Measurements from ENCODE around the gene GPC1.

Gene GPC1

DNA sequence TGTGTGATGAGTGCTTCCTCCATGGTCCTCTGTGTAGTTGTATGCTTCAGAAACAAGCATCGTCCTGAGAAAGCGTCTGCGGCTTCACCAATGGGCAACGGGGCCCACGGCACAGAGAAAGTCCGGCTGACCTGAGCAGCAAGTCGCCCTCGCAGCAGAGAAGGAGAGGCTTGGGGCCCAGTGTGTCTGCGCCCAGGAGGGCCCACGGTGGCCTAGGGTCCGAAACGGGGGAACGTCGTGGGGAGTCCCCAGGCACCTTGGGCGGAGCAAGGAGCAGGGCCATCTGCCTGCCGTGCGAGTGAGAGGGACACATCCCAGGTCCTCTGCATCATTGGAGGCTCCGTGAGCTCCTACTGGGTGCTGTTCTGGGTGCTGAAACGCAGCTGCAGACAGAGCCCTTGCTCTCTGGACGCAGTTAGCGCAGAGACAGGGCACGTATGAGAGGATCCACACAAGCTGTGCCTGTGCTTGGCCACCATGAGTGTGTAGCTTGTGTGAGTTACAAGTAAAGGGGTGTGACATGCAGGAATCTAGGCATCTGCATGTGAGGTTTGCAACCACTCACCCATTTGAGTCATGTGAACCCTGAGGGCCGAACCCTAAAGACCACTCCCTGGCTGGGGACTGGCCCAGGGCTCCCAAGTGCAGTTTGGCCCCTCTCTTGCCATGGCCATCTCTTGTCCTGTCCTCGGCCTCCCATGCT is 10.6 kb downstream of the GPC1 start:
- DNase-seq, result no peak

DNA sequence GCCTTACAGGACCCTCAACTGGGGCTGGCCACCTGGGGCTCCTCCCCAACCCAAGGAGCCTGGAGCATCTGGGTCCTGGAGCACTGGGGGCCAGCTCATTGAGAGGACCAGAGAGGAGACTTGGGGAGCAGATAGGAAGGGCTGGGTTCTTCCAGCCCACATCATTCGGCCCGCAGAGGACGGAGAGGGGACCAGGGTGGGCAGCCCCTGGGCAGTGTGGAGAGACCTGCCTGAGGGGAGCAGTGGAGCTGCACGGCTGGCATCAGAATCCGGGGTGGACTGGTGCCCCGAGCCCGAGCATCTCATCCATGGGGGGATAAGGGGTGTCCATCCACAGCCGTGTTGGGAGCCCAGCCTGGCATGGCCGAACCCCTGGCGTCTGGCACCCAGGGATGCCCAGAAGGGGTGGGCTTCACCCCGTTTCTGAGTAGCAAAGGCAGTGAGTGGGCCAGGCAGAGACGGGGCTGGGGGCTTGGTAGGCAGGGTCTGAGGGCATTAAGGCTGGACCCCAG is 11.3 kb downstream of the GPC1 start:
- no peak for DNase-seq

DNA sequence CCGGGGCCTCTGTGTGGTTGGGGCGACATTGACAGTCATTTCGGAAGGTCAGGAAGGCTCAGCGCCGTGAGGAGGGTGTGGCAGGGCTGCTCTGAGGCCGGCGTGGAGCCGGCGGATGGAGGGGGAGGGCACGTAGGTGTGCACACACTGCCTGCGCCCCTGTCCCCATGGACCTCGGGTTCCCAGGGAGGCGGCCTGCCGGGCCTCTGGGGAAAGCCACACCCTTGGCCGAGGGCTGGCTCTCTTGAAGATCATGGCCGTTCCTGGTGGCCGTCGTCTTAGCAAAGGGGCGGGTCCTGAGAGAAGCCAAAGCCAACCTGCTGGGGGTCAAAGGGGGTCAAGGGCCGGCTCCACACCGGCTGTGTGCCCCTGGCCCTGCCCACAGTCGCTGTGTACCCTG is 11.9 kb downstream of the GPC1 start:
- no peak for DNase-seq

DNA sequence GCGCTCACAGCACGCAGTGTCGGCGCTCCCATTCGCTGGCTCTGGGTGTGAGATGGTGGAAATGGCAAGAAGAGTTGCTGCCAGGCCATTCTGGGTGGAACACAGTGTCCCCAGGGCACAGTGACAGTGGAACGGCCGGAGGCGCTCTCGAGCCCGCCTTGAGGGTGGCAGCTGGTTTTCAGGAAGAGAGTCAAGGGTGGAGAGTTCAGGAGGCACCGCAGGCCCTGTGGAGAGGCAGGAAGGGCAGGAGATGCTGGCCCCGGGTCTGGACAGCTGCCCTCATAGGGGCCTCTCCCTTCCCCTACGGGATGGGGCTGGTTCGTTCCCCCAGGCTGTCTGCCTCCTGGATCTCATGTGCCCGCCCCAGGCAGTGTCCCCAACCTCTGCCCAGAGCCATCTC is 12.5 kb downstream of the GPC1 start:
- no peak for DNase-seq

DNA sequence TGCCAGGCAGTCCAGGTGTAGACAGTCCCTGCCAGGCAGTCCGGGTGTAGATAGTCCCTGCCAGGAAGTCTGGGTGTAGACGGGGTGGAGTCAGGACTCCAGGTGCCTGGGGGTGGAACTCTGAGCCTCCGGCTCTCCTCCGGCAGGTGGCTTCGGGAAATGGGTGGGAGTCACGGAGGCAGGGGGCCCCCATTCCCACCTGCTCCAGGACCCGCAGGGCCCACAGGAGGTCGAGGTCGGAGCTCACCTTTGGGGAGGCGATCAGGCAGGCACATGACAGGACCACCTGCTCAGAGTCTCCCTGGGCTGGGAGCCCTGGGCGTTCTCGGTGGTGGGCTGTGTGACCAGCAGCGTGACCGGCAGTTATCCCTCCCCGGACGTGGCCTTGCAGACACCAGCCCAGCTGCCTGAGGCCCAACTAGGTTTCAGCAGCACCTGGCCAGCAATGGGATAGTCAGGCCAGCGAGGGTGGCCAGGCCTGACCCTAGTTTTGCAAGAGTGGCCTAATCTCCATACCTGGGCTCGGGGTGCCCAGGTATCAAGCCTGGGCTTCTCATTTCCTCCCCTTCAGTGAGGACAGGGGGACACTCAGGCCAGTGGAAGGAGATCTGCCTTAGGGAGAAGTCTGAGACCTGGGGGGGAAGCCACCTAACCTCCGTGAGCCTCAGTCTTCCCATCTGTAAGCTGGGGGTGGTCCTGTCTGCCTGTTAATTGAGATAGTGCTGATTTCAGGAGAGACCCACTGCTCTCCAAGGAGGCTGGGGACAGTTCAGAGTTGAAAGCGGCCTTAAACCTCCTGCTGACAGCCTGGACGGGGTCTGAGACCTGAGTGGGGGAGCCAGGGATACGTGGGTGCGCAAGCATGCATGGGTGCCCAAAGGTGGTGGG is 13.2 kb downstream of the GPC1 start:
- DNase-seq, result no peak

DNA sequence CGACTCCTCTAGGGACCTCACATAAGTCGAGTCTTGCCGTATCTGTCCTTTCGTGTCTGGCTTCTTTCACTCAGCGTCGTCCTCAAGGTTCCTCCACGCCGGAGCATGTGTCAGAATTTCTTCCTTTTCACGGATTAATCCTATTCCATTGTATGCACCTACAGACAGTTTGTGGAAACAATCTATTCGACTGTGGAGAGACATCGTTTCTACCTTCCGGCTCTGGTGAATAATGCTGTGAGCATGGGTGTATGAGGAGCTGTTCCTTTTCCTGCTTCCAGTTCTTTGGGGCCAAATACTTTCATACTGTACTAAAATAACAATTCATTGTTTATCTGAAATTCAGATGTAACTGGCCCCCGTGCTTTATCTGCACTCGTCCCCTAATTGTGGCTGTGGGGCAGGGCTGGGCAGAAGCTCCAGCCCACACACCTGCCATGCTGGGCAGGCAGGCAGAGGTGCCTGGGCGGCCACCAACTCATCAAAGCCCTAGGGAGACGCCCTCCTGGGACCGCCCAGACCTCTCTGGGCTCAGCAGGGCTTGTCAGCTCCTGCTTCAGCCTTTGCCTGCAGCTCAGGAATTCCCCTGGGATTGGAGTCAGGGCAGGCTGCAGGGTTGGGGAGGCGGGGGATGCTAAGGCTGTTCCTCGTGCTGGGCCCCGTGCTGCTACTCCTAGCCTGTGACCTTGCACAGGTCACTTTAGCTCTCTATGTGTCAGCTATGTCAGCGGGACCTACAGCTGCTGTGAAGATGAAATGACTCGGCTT is 14.5 kb downstream of the GPC1 start:
- DNase-seq, result no peak

DNA sequence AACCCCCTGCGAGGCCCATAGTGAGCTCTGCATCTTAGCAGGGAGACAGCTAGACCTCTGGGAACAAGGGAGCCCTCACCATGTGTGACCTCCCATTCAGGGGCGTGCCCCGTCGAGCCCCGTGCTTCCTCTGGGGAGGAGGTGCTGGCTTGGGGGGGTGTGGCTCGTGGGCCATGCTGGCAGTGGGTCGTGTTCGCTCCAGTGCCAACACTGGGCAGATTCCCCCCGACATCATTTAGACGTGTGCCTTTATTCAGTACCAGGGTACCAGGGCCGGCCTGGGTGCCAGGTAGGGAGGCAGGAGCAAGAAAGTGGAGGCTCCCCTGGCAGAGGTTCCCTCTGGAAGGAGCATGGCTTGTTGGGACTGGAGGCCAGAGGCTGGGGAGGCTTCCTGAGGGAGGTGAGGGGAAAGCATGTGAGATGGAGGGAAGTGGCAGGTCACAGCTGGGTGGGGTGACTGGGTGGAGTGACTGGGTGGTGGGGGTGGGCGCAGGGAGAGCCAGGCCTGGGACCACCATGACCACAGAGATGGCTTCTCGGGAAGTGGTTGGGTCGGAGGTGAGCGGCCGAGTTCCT is 15.2 kb downstream of the GPC1 start:
- no peak for DNase-seq

DNA sequence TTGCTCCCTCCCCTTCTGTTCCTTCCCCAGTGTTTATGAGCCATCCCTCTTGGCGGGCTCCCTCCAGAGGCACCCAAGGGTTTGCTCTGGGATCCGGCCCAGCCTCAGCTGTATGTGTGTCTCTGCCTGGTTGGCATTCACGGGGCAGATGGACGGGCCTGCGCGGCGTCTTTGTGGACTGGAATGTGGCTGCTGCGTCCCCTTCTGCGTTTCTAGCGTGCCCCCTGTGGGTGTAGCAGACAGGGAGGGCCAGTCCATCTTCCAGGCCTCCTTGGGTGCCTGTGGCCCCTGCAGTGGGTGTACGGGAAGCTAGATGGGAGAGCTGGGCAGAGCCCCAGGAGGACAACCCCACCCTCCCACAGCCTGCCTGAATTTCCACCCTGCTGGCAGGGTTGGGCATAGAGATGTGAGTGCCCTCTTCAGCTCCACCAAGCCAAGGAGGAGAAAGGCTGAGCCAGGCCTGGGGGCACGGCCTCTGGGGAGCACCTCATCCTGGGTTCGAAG is 15.7 kb downstream of the GPC1 start:
- DNase-seq, result no peak

DNA sequence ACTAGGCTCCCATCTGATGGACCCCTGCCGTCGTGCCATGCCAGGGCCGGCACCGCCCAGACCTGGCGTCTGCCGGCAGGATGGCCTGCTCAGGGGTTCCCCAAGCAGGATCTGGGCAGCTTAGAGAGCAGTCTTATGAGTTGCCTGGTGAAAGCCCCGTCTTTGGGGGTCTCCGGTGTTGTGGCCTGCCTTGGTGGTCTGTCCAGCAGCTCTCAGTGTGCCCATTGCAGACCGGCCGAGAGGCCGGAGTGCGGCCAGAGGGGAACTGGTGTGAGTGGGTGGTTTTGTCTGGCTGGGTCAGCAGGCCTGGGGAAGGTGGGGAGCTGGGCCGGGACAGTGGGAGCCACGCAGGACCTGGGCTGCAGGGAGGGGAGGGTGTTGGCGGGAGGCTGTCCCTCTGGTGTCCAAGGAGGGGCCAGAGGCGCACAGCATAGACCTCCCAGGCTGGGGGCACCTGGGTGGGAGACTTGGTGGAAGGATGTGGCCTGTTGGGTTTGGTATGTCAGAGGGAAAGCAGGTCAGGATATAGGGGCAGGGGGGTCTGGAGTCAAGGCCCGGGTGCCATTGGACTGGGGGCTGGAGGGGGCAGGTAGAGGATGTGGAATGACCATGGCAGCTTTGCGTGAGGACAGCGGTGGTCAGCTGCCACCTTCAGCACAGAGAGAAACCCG is 16.5 kb downstream of the GPC1 start:
- no peak for DNase-seq

DNA sequence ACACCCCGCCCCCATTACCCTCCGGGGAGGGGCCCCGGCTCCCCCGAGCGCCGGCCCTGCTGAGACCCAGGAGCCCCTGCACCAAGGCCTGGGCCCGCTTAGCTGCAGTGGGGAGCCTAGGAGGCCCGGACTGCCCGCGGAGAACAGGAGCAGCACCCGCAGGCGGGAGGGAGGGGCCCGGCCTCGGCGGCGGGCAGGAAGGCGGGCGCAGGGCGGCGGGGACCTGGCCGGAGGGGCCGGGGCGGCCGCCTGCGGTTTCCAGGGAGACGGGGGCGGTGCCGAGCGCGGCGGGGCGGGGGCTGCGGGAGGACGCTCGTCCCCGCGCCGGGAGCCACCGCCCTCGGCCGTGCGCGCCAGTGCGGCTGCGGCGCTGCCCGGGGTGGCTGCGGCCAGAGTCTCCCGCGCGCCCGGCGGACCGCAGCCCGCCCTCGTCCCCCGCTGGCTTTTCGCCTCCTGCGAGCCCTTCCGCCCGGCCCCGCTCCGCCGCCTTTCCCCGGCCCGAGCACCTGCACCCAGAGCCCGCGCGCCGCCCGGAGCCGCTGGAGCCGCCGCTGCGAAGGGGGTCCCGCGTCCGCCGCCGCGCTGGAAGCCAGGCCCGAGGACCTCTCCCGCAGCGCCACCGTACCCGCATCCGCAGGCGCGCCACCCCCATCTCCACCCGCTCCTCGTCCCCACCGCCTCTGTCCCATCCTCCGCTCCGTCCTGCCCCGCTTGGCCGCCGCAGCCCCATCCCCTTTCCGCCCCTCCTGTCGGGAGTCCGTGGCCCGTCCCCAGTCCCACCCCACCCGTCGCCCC is 17.2 kb downstream of the GPC1 start:
- DNase-seq, result peak; percentile 78

DNA sequence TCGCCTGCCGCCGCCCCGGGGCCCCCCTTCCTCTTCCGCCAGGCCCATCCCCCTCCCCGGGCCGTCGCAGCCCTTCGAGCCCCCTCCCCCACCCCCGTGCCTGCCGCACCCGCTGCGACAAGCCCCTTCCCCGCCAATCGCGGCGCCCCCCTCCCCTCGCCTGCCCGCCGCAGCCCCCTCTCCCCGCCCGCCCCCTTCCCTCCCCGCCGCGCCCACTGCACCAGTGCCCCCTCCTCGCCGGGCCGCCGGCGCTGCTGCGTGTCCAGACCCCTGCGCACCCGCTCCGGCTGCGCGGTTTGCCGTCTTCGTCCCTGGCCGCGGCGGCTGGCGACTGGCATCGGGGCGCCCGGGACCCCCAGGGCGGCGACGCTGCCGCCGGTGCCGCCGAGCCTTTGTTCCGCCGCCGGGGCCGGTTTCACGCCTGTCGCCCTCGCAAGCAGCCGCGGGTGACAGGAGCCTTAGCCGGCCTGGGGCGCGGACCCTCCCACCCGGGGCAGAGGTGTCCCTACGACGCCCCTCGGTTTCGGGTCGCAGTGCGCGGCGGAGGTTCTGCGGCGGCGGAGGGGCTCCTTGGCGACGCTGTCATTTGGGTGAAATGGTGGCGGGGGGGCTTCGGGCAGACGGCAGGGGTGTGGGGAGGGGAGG is 18.1 kb downstream of the GPC1 start:
- DNase-seq, result no peak

DNA sequence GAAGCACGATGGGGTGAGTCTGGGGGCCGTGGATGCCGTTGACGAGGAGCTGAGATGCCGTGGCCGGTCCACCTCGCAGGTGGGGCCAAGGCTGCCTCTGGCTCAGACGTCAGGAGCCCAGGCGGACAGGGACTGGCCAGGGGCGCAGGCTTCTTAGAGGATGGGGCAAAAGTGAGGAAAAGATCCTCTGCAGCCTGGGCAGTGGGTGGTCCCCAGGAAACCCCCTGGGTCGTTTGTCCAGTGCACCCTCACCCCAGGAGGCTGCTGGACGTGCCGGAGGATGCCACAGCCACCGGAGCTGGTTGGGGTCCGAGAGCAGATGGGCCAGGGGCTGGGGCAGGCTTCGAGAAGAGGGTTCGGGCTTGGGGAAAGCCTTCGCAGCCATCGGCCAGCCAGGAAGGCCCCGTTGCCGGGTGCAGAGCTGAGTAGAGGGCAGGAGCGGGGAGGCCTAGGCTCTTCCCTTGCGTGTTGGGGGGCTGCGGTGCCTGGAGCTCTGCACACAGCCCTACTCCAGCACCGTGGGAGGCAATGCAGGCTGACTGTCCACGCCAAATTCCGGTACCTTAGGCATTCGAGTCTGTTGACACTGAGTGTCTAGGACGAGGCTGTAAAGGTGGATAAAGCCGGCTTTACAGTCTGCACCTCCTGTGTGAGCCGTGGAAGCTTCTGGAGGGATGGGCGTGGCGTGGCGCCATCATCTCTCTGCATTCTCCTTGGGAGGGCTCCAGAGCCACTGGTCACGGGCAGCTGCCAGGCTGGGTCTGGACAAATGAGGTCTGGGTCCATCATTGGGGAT is 18.8 kb downstream of the GPC1 start:
- no peak for DNase-seq

DNA sequence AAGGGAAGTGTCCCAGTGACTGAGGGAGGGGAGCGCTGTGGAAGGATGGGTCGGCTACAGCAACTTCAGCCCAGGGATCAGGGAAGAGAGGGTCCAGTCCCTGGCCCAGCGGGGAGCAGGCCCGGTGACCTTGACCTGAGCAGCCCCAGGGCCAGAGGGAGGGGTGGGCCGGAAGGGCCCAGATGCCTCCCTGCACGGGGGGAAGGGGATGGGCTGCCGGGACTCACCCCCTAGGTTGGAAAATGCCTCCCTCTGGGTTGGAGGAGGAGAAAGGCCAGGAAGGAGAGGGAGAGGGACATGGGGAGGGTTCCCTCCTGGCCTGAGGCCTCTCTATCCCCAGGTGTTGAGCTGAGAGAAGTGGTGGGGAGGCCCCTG is 19.8 kb downstream of the GPC1 start:
- no peak for DNase-seq

DNA sequence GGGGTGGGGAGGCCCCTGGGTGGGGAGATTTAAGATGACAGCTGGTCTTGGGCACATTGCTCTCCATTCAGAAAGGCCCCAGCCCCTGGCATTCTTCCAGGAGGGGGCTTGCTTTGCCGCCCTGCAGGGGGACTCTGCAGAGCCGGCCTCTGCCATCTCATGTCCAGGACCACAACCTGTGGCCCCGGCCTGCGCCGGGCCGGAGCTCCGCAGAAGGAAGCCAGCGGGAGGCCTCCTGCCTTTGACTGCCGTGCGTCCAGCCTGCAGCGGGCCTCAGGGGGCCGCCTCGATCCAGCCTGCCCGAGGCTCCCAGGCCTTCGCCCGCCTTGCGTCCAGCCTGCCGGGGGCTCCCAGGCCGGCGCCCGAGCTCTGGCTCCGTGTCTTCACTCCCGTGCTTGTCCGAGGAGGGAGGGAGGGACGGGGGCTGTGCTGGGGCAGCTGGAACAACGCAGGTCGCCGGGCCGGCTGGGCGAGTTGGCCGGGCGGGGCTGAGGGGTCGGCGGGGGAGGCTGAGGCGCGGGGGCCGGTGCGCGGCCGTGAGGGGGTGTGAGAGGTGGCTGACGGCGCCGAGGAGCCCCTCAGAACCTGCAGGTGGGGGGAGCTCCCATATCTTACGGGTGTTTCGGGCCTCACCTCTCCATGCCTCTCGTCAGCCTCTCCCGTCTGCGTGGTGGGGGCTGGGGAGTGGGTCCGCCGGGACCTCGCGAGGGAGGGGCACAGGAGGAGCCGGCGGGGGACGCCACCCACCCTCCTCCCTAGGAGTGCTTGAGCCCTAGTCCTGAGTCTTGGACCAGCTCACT is 20.4 kb downstream of the GPC1 start:
- no peak for DNase-seq

DNA sequence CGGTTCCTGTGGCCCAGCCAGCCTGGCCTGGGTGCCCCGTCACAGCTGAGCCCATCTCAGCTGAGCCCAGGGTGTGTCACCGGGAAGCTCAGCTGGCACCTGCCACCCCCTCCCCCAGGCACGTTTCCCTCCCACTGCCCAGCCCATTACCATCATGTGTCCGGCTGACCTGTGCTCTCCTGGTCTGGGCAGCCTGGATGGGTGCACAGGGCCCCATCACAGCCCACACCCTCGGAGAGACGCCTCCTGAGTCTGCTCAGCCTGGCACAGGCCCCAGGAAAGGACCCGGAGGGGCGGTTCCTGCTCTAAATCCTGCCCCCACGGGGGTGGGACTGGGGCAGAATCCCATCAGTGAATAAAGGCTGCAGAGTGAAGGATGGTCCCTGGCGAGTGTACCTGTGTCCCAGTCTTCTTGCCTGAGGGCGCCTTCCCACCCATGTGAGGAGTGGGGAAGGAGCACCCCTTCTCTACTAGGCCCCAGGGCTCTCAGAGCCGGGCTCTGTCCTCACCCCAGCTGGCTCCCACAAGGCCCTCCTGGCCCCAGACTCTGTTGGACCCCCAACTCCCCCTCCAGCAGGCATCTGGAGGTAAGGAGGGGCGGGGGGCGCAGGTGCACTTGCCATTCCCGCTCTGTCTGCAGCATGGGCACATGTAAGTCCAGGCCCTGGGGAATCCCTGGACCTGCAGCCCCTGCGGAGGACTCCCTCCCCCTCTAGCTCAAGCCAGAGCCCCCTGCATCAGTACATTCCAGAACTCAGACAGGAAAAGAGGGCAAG is 21.2 kb downstream of the GPC1 start:
- no peak for DNase-seq

DNA sequence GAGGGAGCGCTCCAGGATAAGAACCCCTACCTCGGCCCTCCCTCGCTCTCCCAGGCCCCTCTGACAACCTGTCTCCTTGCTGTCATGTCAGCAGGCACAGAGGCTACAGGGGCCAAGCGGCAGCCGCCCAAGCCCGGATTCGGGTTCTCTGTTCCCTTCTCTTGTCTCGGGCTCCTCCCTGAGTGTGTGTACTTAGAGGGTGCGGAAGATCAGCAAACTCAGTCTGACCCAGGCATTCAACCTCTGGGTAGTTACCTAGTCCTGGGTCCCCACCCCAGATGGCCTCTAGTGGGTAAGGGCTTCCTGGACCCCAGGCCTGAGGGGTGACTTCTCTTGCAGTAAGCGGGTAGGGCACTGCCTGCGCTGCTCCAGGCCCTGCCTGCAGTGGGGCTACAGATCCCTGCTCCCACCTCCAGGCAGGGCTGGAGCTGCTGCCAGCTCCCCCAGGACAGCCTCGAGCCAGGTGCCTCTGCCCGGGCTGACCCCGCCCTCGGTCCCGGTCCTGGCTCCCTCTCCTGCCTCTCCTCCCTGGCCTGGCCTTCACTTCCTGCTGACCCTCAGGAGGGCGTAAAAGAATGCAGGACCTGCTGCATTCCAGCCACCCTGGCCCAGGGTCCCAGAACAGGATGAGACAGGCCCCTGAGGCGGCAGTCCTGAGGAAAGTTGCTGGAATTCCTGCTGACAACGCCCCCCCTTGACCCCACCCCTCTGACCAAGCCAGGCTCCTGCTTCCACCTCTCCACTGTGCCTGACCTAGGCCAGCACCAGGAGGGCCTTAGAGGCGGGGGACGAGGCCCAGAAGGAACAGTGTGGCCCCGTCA is 22.0 kb downstream of the GPC1 start:
- peak; percentile 11 for DNase-seq
